GM19099 (cell line): ENCODE data around the gene RBMS1.

Experiments
- POLR2A ChIP-seq: IDR thresholded peaks from 3 replicates; pipeline ENCODE4 v1.6.1; 2011; ENCODE audit warnings: low read depth; ENCODE audit not compliant: insufficient read length; ENCODE audit errors: extremely low read depth

RBMS1 gene

GRCh38 chr2:160493227-160494028 is at the start of gene RBMS1:
Gene RBMS1 (minus strand): TSS chr2:160493807. CDS start chr2:160493363, 444 bp downstream.
- no peak for TF ChIP-seq POLR2A

- no peak for TF ChIP-seq POLR2A
These were observed 48.1 kb upstream of the RBMS1 start for GRCh38 chr2:160541745-160542144.

- no peak for TF ChIP-seq POLR2A
These were observed 45.1 kb upstream of the RBMS1 start for GRCh38 chr2:160538559-160539355.

- no peak for TF ChIP-seq POLR2A
These were observed 44.5 kb upstream of the RBMS1 start for GRCh38 chr2:160538115-160538514.

GRCh38 chr2:160534996-160535395 is 41.4 kb upstream of the RBMS1 start:
- TF ChIP-seq POLR2A, result no peak

- no peak for TF ChIP-seq POLR2A
These were observed 40.6 kb upstream of the RBMS1 start for GRCh38 chr2:160534249-160534648.

- TF ChIP-seq POLR2A, result no peak
These were observed 39.9 kb upstream of the RBMS1 start for GRCh38 chr2:160533482-160533881.

GRCh38 chr2:160532388-160532787 is 38.8 kb upstream of the RBMS1 start:
- no peak for TF ChIP-seq POLR2A

- TF ChIP-seq POLR2A, result no peak
These were observed 29.5 kb upstream of the RBMS1 start for GRCh38 chr2:160522951-160523710.

- no peak for TF ChIP-seq POLR2A
These were observed 24.1 kb upstream of the RBMS1 start for GRCh38 chr2:160517731-160518130.

- TF ChIP-seq POLR2A, result no peak
These were observed 23.1 kb upstream of the RBMS1 start for GRCh38 chr2:160516547-160517365.

- no peak for TF ChIP-seq POLR2A
These were observed 21.5 kb upstream of the RBMS1 start for GRCh38 chr2:160515120-160515519.

GRCh38 chr2:160513120-160513519 is 19.5 kb upstream of the RBMS1 start:
- no peak for TF ChIP-seq POLR2A

GRCh38 chr2:160512491-160512890 is 18.9 kb upstream of the RBMS1 start:
- TF ChIP-seq POLR2A, result no peak

GRCh38 chr2:160510617-160511016 is 17.0 kb upstream of the RBMS1 start:
- no peak for TF ChIP-seq POLR2A

- TF ChIP-seq POLR2A, result no peak
These were observed 15.4 kb upstream of the RBMS1 start for GRCh38 chr2:160509016-160509415.
